ENCODE data around the gene HK3.
A peak's percentile ranks its signal among the peaks of the same experiment; 100 is the strongest.

HK3 gene, protein sequence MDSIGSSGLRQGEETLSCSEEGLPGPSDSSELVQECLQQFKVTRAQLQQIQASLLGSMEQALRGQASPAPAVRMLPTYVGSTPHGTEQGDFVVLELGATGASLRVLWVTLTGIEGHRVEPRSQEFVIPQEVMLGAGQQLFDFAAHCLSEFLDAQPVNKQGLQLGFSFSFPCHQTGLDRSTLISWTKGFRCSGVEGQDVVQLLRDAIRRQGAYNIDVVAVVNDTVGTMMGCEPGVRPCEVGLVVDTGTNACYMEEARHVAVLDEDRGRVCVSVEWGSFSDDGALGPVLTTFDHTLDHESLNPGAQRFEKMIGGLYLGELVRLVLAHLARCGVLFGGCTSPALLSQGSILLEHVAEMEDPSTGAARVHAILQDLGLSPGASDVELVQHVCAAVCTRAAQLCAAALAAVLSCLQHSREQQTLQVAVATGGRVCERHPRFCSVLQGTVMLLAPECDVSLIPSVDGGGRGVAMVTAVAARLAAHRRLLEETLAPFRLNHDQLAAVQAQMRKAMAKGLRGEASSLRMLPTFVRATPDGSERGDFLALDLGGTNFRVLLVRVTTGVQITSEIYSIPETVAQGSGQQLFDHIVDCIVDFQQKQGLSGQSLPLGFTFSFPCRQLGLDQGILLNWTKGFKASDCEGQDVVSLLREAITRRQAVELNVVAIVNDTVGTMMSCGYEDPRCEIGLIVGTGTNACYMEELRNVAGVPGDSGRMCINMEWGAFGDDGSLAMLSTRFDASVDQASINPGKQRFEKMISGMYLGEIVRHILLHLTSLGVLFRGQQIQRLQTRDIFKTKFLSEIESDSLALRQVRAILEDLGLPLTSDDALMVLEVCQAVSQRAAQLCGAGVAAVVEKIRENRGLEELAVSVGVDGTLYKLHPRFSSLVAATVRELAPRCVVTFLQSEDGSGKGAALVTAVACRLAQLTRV

GRCh38 chr5:176899296-176899891 lies at the start of gene HK3:
Gene HK3 (minus strand): TSS chr5:176899346. CDS start chr5:176896159, 3,187 bp downstream.
- intact Hi-C loops (cut with DNase I), result no loop called here
- peak in 2 of 10 donors; percentile 59 to 70 for DNase-seq

DNA sequence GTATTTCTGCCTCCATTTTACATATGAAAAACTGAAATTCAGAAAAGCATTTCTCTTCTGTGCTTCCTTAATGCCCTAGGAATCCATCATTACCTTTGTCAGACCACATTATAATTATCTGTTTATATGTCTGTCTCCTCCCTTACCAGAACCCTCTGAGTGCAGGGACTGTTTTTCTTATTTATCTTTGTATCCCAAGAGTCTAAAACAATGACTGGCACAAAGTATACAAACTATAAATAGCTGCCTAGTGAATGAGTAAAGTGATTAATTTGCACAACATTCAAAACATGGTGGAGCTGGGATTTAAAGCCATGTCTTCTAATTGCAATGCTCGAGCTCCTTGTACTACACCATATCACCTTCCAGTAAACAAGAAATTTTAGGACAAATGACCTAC lies 49.3 kb upstream of the HK3 start:
- intact Hi-C loops (cut with DNase I), result no loop called here
- no peak for DNase-seq

DNA sequence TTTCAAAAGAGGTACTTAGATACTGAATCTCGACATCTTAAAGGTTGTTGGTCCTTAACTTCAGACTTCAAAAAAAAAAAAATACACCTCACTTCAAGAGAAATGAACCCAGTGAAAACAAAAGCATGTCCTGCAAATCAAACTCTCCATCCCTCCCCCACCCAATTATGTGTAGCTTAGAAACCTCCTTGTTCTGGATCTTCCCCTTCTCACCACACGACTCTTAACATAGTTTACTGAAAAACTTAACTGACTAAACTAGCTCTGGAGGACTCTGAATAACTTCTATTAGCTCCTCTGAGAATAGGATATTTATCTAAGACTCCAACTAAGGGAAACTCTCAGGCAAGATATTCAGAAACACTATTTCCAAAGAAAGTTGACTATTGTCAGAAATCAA lies 48.7 kb upstream of the HK3 start:
- no peak for DNase-seq
- intact Hi-C loops (cut with DNase I), result no loop called here

DNA sequence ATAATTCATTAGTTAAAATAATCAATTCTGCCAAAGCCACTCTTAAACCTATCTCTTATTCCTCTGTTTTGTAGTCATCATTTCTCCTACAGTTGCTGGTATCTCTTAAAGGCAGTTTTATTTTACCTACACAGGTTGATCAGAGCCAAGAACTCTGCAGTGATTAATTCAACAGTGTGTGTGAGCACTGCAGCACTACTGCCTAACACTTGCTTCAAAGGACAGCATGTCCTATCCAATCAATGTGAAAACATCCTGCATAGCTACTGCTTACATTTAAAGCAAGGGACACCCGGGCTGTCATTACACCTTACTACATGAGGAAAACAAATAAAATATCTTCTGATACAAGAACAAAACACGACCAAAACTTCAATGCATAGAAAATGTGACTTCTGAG lies 45.1 kb upstream of the HK3 start:
- intact Hi-C loops (cut with DNase I), result no loop called here
- no peak for DNase-seq

GRCh38 chr5:176943816-176944215 lies 44.7 kb upstream of the HK3 start:
- DNase-seq, result no peak
- intact Hi-C loops (cut with DNase I), result no loop called here

GRCh38 chr5:176941951-176942350 lies 42.8 kb upstream of the HK3 start:
- no peak for DNase-seq
- intact Hi-C loops (cut with DNase I), result no loop called here

DNA sequence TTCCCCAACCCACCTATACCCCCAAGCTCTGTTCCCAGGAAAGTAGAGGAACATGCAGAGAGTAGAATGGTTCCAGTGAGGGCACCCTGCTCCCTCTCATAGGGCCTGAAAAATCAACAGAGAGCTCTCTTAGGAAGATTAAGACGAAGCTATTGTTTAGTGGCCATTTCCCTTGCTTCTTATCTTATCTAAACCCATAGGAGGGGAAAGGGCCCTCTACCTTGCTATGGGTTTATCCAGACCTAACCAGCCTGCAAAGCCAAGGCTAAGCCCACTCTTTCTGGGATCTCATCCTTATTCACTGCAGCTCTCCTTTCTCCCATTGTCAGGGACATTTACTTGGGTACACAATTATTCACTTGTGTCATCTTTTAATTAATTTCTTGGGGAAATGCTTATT lies 39.3 kb upstream of the HK3 start:
- intact Hi-C loops (cut with DNase I), result no loop called here
- DNase-seq, result no peak

DNA sequence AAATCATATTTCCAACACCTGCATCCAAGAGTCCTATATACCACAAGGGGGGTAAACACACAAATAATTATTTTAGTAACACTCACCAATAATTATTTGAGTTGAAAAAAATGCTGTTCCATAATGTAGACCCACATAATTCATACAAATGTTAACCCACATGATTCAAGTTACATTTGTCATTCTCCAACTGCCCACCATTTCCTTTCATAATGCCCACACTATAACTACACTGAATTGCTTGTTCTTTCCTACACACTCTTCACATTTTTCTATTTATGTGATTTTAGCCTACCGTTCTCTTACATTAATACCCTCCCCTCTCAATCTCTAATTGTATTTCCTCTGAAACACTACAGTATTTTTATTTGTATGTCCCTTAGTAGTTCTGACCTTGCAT lies 35.9 kb upstream of the HK3 start:
- intact Hi-C loops (cut with DNase I), result no loop called here
- no peak for DNase-seq

DNA sequence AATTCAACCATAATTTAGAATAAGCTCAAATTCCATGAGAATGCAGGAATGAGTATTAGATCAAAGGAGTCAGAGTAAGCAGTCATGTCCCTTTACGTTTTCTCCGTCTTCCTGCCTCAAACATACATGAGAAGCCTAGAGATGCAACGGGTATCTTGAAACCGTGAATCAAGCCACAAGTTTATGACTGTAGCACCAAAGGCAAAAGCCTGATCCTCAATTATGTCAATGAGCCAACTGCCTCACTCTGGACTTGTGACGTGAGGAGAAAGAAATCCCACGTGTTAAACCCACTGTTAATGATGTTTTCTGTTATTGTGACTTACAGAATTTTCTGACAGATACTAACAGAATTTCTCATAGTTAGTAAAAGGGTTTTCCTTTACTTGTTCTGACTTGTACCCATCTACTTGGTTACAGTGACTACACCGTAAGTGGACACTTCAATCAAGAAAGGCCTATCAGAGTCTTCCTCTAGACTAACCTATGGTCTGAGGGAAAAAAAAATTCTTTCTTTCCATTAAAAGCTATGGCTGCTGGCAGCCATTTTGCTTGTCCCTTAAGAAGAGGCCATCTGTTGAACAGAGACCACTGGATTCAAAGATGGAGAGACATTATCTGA lies 35.3 kb upstream of the HK3 start:
- intact Hi-C loops (cut with DNase I), result no loop called here
- DNase-seq, result no peak

DNA sequence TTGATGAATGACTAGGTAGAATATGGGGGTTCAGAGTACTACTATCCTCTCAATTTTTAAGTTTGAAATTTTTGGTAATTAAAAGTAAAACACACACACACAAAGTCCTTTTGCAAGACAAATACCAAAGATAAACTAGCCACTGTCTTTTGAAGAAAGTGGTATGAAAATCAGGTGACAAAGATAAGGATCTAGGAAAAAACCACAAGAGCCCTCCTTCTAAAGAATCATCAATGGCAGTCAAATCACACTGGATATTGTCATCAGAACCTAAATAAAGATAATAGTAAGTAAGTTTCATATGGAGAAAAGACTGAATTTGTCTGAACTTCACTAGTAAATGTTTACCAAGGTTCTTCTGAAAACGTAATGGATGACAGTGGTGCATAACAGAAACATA lies 30.5 kb upstream of the HK3 start:
- intact Hi-C loops (cut with DNase I), result no loop called here
- DNase-seq, result no peak

- no peak for DNase-seq
- intact Hi-C loops (cut with DNase I), result no loop called here
These were observed 28.4 kb upstream of the HK3 start for GRCh38 chr5:176927562-176927961.

DNA sequence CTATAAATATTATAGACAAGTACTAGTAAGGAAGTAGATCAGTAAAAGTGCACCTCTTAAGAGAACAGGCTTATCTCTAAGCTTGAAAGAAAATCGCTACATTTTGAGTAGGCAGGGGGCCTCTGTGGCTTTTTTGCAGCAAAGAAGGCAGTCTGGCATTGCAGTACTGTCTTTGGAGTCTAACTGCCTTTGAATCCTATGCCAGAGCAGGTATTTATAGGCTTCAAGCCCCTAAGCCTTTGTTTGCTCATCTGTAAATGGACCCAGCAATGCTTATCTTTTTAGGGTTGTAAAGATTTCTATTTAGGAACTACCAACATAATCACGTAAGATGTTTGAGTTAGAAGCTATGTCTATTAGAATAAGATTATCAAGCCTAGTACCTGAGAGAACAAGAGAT lies 23.7 kb upstream of the HK3 start:
- no peak for DNase-seq
- intact Hi-C loops (cut with DNase I), result no loop called here

DNA sequence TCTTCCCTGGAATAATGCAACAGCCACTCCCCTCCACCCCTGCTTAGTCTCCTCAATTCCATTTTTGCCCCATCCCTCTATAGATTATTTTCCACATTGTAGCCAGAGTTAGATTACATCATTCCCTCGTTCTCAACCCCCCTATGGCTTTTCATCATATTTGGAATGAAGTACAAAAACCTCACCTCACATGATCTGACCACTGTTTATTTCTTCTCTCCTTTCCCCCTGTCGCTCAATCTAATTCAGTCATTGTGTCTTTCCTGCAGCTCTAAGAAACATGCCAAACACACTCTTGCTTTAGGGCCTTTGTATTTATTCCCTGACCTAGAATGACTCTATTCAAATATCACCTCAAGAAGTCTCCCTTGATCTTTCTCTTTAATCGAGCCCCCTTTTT lies 22.6 kb upstream of the HK3 start:
- DNase-seq, result no peak

GRCh38 chr5:176918613-176919012 lies 19.5 kb upstream of the HK3 start:
- no peak for DNase-seq
- intact Hi-C loops (cut with DNase I), result no loop called here

More for the DNA sequence above, 22.6 kb upstream of the HK3 start:
- intact Hi-C loops (cut with DNase I), result no loop called here

DNA sequence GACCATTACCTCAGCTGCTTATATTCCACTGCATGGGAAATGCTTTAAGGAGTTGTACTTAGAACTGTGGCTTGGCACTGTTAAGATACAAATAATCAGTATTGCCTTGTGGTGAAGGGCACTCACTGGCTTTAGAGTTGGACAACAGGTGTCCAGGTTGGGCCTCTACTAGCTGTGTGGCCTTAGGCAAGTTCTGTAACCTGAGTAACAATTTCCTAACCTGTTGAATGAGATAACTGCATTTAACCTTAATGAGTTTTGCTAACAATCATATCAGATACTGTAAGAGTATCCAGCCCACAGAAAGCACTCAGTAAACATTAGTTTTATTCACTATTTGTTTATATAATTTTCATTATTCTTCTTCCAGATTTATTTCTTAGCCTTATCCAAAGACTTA lies 17.2 kb upstream of the HK3 start:
- no peak for DNase-seq
- intact Hi-C loops (cut with DNase I), result no loop called here

GRCh38 chr5:176915906-176916305 lies 16.8 kb upstream of the HK3 start:
- intact Hi-C loops (cut with DNase I), result no loop called here
- DNase-seq, result no peak

- DNase-seq, result no peak
- intact Hi-C loops (cut with DNase I), result no loop called here
These were observed 13.0 kb upstream of the HK3 start for GRCh38 chr5:176912115-176912514.

DNA sequence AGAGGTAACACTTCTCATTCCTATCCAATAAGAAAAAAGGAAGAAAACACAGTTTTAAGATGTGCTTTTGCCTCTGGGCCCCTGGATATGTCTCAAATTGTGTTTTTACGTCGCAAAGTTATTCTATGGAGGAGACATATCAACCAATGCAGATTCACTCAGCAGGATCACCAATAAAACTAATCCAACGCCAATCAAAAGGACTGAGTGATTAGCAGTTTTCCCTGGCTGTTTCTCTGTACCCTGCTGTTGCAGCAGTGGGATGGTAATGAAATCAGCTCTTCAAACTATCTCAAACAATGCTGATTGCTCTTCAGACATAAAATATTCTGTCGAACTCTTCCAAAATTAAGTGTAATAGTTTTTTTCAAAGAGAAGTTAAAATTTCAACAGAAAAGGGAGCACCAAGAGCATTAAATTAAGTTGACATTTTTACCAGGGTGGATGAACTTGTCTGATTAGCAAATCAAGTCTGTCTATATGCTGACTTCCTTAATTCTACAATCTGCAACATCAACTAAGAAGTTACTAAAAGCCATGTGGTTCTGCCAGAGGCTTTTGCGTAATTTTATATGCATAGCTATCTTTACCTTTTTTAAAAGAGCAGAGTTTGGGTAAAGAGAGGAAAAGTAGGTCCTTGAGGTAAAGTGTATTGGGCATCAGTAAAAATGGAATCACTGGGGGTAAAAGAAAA lies 9.7 kb upstream of the HK3 start:
- intact Hi-C loops (cut with DNase I), result no loop called here
- no peak for DNase-seq

DNA sequence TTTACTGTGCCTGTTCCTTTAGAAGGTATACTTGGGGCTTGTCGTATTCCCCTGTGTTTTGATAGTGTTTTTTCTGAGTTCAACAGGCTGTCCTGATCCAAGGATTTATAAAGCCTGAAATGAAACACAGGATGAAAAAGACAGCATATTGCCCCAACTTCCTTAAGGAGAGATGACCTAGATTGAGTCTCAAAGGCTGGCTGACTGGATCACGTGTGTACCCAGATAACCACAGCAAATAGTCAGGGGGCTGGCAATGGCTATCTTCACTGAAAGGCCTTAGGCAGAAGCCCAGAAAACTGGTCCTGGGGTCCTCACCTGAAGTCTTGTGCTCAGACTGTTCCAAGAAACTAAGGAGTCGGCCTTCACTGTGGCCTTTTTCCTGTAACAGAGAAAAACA lies 7.7 kb upstream of the HK3 start:
- DNase-seq, result no peak
- intact Hi-C loops (cut with DNase I), result no loop called here

DNA sequence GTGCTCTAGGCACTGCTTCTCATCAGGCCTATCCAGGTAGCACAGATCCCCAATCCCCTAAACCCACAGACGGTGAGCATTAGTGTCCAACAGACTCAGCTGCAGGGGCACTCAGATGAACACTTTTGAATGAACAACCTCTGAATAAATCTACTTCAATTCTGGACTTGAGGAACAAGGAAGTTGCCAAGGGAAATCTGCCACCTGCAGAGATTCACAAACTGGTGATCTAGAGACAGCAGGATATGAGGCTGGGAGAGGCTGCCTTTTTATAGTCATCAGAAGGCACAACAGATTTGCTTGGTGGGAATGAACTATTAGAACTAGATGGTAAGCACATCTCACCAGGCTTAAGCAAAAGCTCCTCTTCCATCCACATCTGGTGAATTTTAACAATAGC lies 7.0 kb upstream of the HK3 start:
- intact Hi-C loops (cut with DNase I), result no loop called here
- DNase-seq, result no peak

All from posterior cingulate gyrus (tissue), 11 donors.